Breast epithelium (tissue), 4 donors: Measurements from ENCODE around the gene HDAC4. TPM values are rescaled to one million over a fixed set of nuclear protein-coding genes. Genes with fewer than 3 reads are reported as not detected.

Experiments used
- DNase-seq, 2 donors: peaks; one replicate each; pipeline ENCODE4 v3.0.0-alpha.2; 2019; ENCODE audit warnings: low spot score in 2 of 2
- H3K27ac ChIP-seq, 2 donors: fragments of 200-600 bp; sonication (generic) in 1 of 2; one replicate each; pipeline ENCODE4 v1.5.1; 2016 to 2019; ENCODE audit warnings: mild to moderate bottlenecking in 1 of 2
- H3K27me3 ChIP-seq, 2 donors: fragments of 200-600 bp; sonication (generic) in 1 of 2; one replicate each; pipeline versions ENCODE4 v1.5.1 to v1.6.0; 2017 to 2019; ENCODE audit warnings: control low read depth in 1 of 2, mild to moderate bottlenecking in 1 of 2
- H3K36me3 ChIP-seq: fragments of 200-600 bp; one replicate; pipeline ENCODE4 v1.5.1; 2019
- H3K4me1 ChIP-seq, 2 donors: fragments of 200-600 bp; sonication (generic); one replicate each; pipeline ENCODE4 v1.5.1; 2016 to 2019; ENCODE audit warnings: control low read depth in 1 of 2
- H3K4me3 ChIP-seq, 3 donors: fragments of 200-600 bp; sonication (generic); 1 replicate in 2 of 3; 2 replicates in 1 of 3; pipeline ENCODE4 v1.5.1; 2016 to 2019; ENCODE audit warnings: mild to moderate bottlenecking in 3 of 3, moderate library complexity in 2 of 3
- H3K9me3 ChIP-seq, 2 donors: fragments of 200-600 bp; sonication (generic) in 1 of 2; one replicate each; pipeline ENCODE4 v1.5.1; 2016 to 2019; ENCODE audit warnings: control low read depth in 1 of 2
- CTCF ChIP-seq, 3 donors: fragments of 450-650 bp; IDR thresholded peaks; one replicate each; pipeline ENCODE4 v1.5.1; 2016 to 2017; ENCODE audit warnings: antibody characterized with exemption in 3 of 3, mild to moderate bottlenecking in 3 of 3, moderate library complexity in 3 of 3
- POLR2A ChIP-seq: fragments of 450-650 bp; IDR thresholded peaks from one replicate; pipeline ENCODE4 v1.6.1; 2016; ENCODE audit warnings: antibody characterized with exemption, mild to moderate bottlenecking, moderate library complexity
- POLR2AphosphoS5 ChIP-seq, 3 donors: sonication (generic); formaldehyde crosslinking; IDR thresholded peaks; one replicate each; pipeline ENCODE4 v1.6.1; 2017; ENCODE audit warnings: antibody characterized with exemption in 3 of 3
- intact Hi-C: fragments of 100-400 bp; cut with DNase I; formaldehyde crosslinking; loops from one replicate; pipeline ENCODE4 v1.15.1; 2023; ENCODE audit warnings: low total_unique reads
- total RNA-seq, 3 donors: library from RNA; depleted of rRNA; stranded (reverse); fragments of >200 nt; gene quantifications; one replicate each; pipeline ENCODE4 v1.1.0, GENCODE V29; 2016

HDAC4 gene
- total RNA-seq, 3 donors from 2014 or later = 20.3 to 36.0 (median 32.8) TPM

GRCh38 chr2:239269173-239269885, 131.5 kb downstream of the HDAC4 start:
- H3K36me3 ChIP-seq = no peaks in the 10 kb centered on the region
- no peaks in the 10 kb centered on the region for H3K27me3 ChIP-seq
- no peak overlapping the region for H3K27ac ChIP-seq
- TF ChIP-seq CTCF (IDR thresholded peaks at IDR 0.05) = no peak
- TF ChIP-seq POLR2A = no peak
- TF ChIP-seq POLR2AphosphoS5 (IDR thresholded peaks at IDR 0.05) = no peak
- H3K4me3 ChIP-seq = no peak overlapping the region
- peak in 1 of 2 donors; percentile 13 for DNase-seq
- no peaks in the 10 kb centered on the region for H3K9me3 ChIP-seq
- intact Hi-C loops = no loop called here
- H3K4me1 ChIP-seq = peaks cover 17 to 29% of the 10 kb centered on the region in 2 donors

- Histone ChIP-seq H3K36me3 (no peaks in the 10 kb centered on the region), H3K27me3 (no peaks in the 10 kb centered on the region), H3K27ac (peak overlapping the region; percentile 54 to 76), H3K4me3 (no peak overlapping the region), H3K9me3 (no peaks in the 10 kb centered on the region), H3K4me1 (peaks cover 17 to 32% of the 10 kb centered on the region in 2 donors)
- DNase-seq = peak in 1 of 2 donors; percentile 9
- intact Hi-C loops = no loop called here
- TF ChIP-seq POLR2A = no peak
- TF ChIP-seq POLR2AphosphoS5 (IDR thresholded peaks at IDR 0.05) = no peak
- no peak for TF ChIP-seq CTCF (IDR thresholded peaks at IDR 0.05)
These were observed 132.3 kb downstream of the HDAC4 start for GRCh38 chr2:239268549-239268948.

- Histone ChIP-seq H3K36me3 (no peaks in the 10 kb centered on the region), H3K27ac (peak overlapping the region; percentile 54 to 76), H3K27me3 (no peaks in the 10 kb centered on the region), H3K4me3 (no peak overlapping the region), H3K4me1 (peaks cover 17 to 32% of the 10 kb centered on the region in 2 donors), H3K9me3 (no peaks in the 10 kb centered on the region)
- peak; percentile 45 to 77 for DNase-seq
- intact Hi-C loops = no loop called here
- TF ChIP-seq POLR2A (no peak), POLR2AphosphoS5 (IDR thresholded peaks at IDR 0.05) (peak in 1 of 3 donors; percentile 26)
These were observed 132.7 kb downstream of the HDAC4 start for GRCh38 chr2:239268082-239268481.

GRCh38 chr2:239267288-239267951, 133.4 kb downstream of the HDAC4 start:
- H3K27ac ChIP-seq = peak overlapping the region; percentile 54 to 76
- H3K36me3 ChIP-seq = no peaks in the 10 kb centered on the region
- TF ChIP-seq CTCF (IDR thresholded peaks at IDR 0.05) = peak in 1 of 3 donors; percentile 17
- TF ChIP-seq POLR2AphosphoS5 (IDR thresholded peaks at IDR 0.05) = no peak
- H3K4me1 ChIP-seq = peaks cover 13 to 32% of the 10 kb centered on the region in 2 donors
- no peaks in the 10 kb centered on the region for H3K9me3 ChIP-seq
- peak in 1 of 2 donors; percentile 55 for DNase-seq
- intact Hi-C loops = no loop called here
- peak overlapping the region in 2 of 3 donors; percentile 6 to 12 for H3K4me3 ChIP-seq
- H3K27me3 ChIP-seq = no peaks in the 10 kb centered on the region

GRCh38 chr2:239266779-239267287, 134.0 kb downstream of the HDAC4 start:
- Histone ChIP-seq H3K27me3 (no peaks in the 10 kb centered on the region), H3K4me1 (peaks cover 12 to 32% of the 10 kb centered on the region in 2 donors), H3K27ac (peak overlapping the region in 1 of 2 donors; percentile 76), H3K4me3 (peak overlapping the region in 2 of 3 donors; percentile 6 to 12), H3K36me3 (no peaks in the 10 kb centered on the region), H3K9me3 (no peaks in the 10 kb centered on the region)
- peak in 1 of 2 donors; percentile 14 for DNase-seq
- intact Hi-C loops = no loop called here
- no peak for TF ChIP-seq POLR2A
- no peak for TF ChIP-seq POLR2AphosphoS5 (IDR thresholded peaks at IDR 0.05)
- no peak for TF ChIP-seq CTCF (IDR thresholded peaks at IDR 0.05)
